IMR-90 (cell line): ENCODE data around the gene GALNT17.

Source experiments
- BHLHE40 ChIP-seq: fragments of 150-350 bp; IDR thresholded peaks from 2 replicates; pipeline ENCODE4 v1.6.1; 2016; ENCODE audit warnings: mild to moderate bottlenecking, low read depth, low read length
- CHD1 ChIP-seq: IDR thresholded peaks from 2 replicates; pipeline ENCODE4 v1.6.1; 2012; ENCODE audit warnings: low read depth, low read length, improper control_type of control experiment
- CTCF ChIP-seq: conservative IDR thresholded peaks from 2 replicates; pipeline ENCODE4 v1.5.1; 2012; ENCODE audit warnings: mild to moderate bottlenecking, low read depth, low read length, improper control_type of control experiment
- FOS ChIP-seq: fragments of 150-350 bp; IDR thresholded peaks from 2 replicates; pipeline ENCODE4 v1.6.1; 2016; ENCODE audit warnings: low read depth, low read length
- MAFK ChIP-seq: IDR thresholded peaks from 2 replicates; pipeline ENCODE4 v1.6.1; 2012; ENCODE audit warnings: low read depth, low read length, improper control_type of control experiment
- MAZ ChIP-seq: IDR thresholded peaks from 2 replicates; pipeline ENCODE4 v1.6.1; 2012; ENCODE audit warnings: low read depth, mild to moderate bottlenecking, low read length, improper control_type of control experiment, moderate library complexity, borderline replicate concordance
- NFE2L2 ChIP-seq: fragments of 150-350 bp; IDR thresholded peaks from 2 replicates; pipeline ENCODE4 v1.6.1; 2016; ENCODE audit warnings: low read depth, mild to moderate bottlenecking, low read length
- POLR2A ChIP-seq: IDR thresholded peaks from 2 replicates; pipeline ENCODE4 v1.6.1; 2012; ENCODE audit warnings: mild to moderate bottlenecking, low read depth, low read length
- RCOR1 ChIP-seq: IDR thresholded peaks from 2 replicates; pipeline ENCODE4 v1.6.1; 2012; ENCODE audit warnings: mild to moderate bottlenecking, low read length, improper control_type of control experiment; ENCODE audit not compliant: insufficient replicate concordance
- SMC3 ChIP-seq: fragments of 150-350 bp; IDR thresholded peaks from 2 replicates; pipeline ENCODE4 v1.6.1; 2016; ENCODE audit warnings: low read depth, mild to moderate bottlenecking, antibody characterized with exemption, low read length, moderate library complexity
- TF ChIP-seq, protein P1 (sequence below): fragments of 150-350 bp; IDR thresholded peaks from 2 replicates; pipeline ENCODE4 v1.6.1; 2017; ENCODE audit warnings: mild to moderate bottlenecking, antibody characterized with exemption, low read length, low read depth
- TF ChIP-seq, protein P2 (sequence below): fragments of 150-350 bp; IDR thresholded peaks from 2 replicates; pipeline ENCODE4 v1.6.1; 2016; ENCODE audit warnings: low read depth, mild to moderate bottlenecking, low read length, moderate library complexity, borderline replicate concordance

DNA sequence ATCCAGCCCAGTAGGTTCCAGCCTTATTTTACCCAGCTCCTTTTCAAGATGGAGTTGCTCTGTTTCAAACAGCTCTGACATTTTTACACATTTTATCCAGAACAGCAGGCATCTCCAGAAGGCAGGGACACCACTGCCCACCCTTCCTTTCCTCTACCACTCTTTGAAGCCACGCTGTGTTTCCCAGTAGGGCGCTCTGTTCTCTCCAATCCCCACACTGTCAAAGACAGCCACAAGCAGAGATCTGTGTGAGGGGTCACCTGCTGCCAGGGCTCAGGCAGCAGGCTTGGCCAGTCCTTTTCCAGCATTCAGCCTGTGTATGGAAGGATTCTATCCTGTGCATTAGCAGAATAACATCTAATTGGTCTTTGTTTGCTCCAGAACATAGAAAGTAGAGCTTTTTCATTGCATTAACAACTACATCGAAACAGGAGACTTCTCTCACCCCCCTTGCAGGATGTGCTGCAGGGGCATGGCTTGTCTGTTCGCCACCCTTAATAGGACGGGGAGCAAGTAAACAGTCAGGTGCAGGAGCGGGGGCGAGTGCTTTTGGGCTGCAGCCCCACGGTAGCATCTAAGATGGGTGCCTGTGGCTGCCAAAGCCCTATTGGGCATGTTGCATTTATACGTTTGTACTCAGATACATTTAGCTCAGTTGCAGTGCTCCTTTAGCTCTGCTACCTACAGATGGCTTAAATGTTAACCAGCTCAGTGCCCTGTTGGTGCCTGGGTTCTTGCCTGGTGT is 326.1 kb downstream of the GALNT17 start:
- TF ChIP-seq CTCF = no peak
- TF ChIP-seq, protein P1, sequence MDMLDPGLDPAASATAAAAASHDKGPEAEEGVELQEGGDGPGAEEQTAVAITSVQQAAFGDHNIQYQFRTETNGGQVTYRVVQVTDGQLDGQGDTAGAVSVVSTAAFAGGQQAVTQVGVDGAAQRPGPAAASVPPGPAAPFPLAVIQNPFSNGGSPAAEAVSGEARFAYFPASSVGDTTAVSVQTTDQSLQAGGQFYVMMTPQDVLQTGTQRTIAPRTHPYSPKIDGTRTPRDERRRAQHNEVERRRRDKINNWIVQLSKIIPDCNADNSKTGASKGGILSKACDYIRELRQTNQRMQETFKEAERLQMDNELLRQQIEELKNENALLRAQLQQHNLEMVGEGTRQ = no peak
- no peak for TF ChIP-seq CHD1
- no peak for TF ChIP-seq SMC3
- TF ChIP-seq NFE2L2 = no peak
- no peak for TF ChIP-seq POLR2A
- TF ChIP-seq, protein P2, sequence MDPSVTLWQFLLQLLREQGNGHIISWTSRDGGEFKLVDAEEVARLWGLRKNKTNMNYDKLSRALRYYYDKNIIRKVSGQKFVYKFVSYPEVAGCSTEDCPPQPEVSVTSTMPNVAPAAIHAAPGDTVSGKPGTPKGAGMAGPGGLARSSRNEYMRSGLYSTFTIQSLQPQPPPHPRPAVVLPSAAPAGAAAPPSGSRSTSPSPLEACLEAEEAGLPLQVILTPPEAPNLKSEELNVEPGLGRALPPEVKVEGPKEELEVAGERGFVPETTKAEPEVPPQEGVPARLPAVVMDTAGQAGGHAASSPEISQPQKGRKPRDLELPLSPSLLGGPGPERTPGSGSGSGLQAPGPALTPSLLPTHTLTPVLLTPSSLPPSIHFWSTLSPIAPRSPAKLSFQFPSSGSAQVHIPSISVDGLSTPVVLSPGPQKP = no peak
- no peak for TF ChIP-seq RCOR1
- no peak for TF ChIP-seq FOS
- TF ChIP-seq MAFK = no peak
- no peak for TF ChIP-seq MAZ
- no peak for TF ChIP-seq BHLHE40
